Adrenal gland (tissue), 5 donors: Measurements from ENCODE around the gene GPR171.

Experiments used
- CTCF ChIP-seq, 6 experiments: fragments of 450-650 bp in 4 of 6; fragments of 200-600 bp in 2 of 6; sonication (generic) in 1 of 6; IDR thresholded peaks; 1 replicate in 5 of 6; 2 replicates in 1 of 6; pipeline versions ENCODE4 v1.5.1 to v1.8.0; 2016 to 2021; ENCODE audit warnings: antibody characterized with exemption in 6 of 6, mild to moderate bottlenecking in 2 of 6, moderate library complexity in 1 of 6
- POLR2A ChIP-seq, 2 donors: fragments of 450-650 bp; IDR thresholded peaks; one replicate each; pipeline ENCODE4 v1.6.1; 2017; ENCODE audit warnings: antibody characterized with exemption in 2 of 2, mild to moderate bottlenecking in 2 of 2, moderate library complexity in 1 of 2
- donor health status: DM: no; HTN: no; CAD: no.

GRCh38 chr3:151200586-151200985 is 2.4 kb downstream of the GPR171 start:
- TF ChIP-seq CTCF (IDR thresholded peaks at IDR 0.05) (no peak), POLR2A (IDR thresholded peaks at IDR 0.05) (no peak)
